ENCODE measurements around the gene PSORS1C1.

PSORS1C1 gene

GRCh38 chr6:31075528-31075927, 39.1 kb upstream of the PSORS1C1 start:
- no peak overlapping the region for H3K4me3 ChIP-seq (replicated peaks in 1 of 2; ENCODE audit: low read depth in 2 of 2, low read length in 2 of 2)
- TF ChIP-seq CTCF (IDR thresholded peaks at IDR 0.05; ENCODE audit: low read depth, low read length): no peak
- DNase-seq (ENCODE audit: low read depth in 2 of 2): peak; percentile 52 to 82

- DNase-seq (ENCODE audit: low read depth in 2 of 2): no peak
- no peak overlapping the region for H3K4me3 ChIP-seq (replicated peaks in 1 of 2; ENCODE audit: low read depth in 2 of 2, low read length in 2 of 2)
- TF ChIP-seq CTCF (IDR thresholded peaks at IDR 0.05; ENCODE audit: low read depth, low read length): no peak
These were observed 38.0 kb upstream of the PSORS1C1 start for GRCh38 chr6:31076611-31077010.

GRCh38 chr6:31079656-31080261, 34.8 kb upstream of the PSORS1C1 start:
- DNase-seq (ENCODE audit: low read depth in 2 of 2): peak; percentile 71 to 75
- H3K4me3 ChIP-seq (replicated peaks in 1 of 2; ENCODE audit: low read depth in 2 of 2, low read length in 2 of 2): no peak overlapping the region
- peak; percentile 84 for TF ChIP-seq CTCF (IDR thresholded peaks at IDR 0.05; ENCODE audit: low read depth, low read length)

GRCh38 chr6:31081872-31082271, 32.7 kb upstream of the PSORS1C1 start:
- no peak for TF ChIP-seq CTCF (IDR thresholded peaks at IDR 0.05; ENCODE audit: low read depth, low read length)
- no peak for DNase-seq (ENCODE audit: low read depth in 2 of 2)
- H3K4me3 ChIP-seq (replicated peaks in 1 of 2; ENCODE audit: low read depth in 2 of 2, low read length in 2 of 2): no peak overlapping the region

- H3K4me3 ChIP-seq (replicated peaks in 1 of 2; ENCODE audit: low read depth in 2 of 2, low read length in 2 of 2): no peak overlapping the region
- DNase-seq (ENCODE audit: low read depth in 2 of 2): peak; percentile 76 to 91
- TF ChIP-seq CTCF (IDR thresholded peaks at IDR 0.05; ENCODE audit: low read depth, low read length): peak; percentile 62
These were observed 30.8 kb upstream of the PSORS1C1 start for GRCh38 chr6:31083742-31084354.

- no peak overlapping the region for H3K4me3 ChIP-seq (replicated peaks in 1 of 2; ENCODE audit: low read depth in 2 of 2, low read length in 2 of 2)
- DNase-seq (ENCODE audit: low read depth in 2 of 2): peak; percentile 30 to 75
- TF ChIP-seq CTCF (IDR thresholded peaks at IDR 0.05; ENCODE audit: low read depth, low read length): no peak
These were observed 27.7 kb upstream of the PSORS1C1 start for GRCh38 chr6:31086788-31087440.

All from cardiac fibroblast (primary cell).